Activated CD4-positive, alpha-beta T cell treated with anti-CD3 and anti-CD28 coated beads, Interleukin-2, amount 50 U/mL, for 4 hours (primary cell): Measurements from ENCODE around the gene SEPTIN10.
A peak's percentile ranks its signal among the peaks of the same experiment; 100 is the strongest.
"Not testable (repeated sequence)": the region's sequence is repeated elsewhere in the genome, so short reads cannot be mapped to it uniquely, and the experiment has no call there.

Experiments used
- DNase-seq, 2 experiments: peaks; one replicate each; pipeline ENCODE4 v3.0.0-alpha.2; 2020

Gene SEPTIN10

DNA sequence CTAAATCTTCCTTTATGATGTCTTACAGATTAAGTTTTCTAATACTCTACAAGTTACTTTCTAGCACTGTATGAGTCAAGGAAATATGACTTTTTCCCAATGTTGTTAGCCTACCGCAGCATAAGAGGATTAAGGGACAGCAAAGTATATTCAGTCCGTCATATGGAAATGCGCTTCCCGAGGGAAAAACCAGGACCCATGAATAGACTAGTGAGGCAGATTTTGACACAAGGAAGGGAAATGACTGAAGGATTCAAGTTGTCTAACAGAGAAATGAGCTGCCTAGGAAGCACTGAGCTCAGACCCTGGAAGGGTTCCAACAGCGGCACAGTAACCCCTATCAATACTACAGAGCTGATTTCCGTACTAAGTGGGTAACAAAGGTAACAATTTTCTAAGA is 12.0 kb downstream of the SEPTIN10 start:
- no peak for DNase-seq

DNA sequence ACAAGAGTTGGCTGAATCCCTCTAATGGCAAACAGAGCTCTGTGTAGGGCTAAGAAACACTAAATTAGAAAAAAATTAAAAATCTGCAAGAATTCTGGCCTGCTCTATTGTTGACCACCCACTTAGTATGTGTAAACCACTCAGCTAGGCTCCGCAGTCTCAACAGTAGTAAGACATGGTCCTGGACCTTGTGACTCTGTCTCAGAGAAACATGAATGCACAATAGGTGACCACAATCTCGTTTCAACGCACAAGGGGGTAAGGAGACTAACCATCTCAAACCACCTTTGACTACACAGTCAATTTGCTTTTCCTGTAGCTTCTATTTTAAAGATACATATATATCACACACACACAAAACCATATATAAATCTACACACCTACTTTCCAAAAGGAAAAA is 16.5 kb downstream of the SEPTIN10 start:
- no peak for DNase-seq

DNA sequence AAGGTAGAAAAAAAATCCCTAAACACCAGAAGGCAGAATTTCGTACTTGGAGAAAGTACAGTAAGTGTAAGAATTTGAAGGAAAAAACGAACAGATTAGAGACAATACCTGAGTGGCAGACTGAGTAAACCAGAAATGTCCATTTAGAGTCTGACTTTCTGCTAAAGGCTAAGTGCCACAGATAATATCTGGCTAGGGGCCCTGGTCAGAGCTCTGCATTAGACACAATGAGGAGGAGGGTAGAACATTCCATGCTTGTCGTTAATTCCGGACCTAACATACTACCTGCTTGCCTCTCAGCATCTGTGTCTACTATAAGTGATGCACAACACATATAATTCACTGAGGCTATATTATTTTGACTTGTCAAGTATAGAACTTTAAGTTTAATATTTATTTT is 18.1 kb downstream of the SEPTIN10 start:
- DNase-seq: no peak

DNA sequence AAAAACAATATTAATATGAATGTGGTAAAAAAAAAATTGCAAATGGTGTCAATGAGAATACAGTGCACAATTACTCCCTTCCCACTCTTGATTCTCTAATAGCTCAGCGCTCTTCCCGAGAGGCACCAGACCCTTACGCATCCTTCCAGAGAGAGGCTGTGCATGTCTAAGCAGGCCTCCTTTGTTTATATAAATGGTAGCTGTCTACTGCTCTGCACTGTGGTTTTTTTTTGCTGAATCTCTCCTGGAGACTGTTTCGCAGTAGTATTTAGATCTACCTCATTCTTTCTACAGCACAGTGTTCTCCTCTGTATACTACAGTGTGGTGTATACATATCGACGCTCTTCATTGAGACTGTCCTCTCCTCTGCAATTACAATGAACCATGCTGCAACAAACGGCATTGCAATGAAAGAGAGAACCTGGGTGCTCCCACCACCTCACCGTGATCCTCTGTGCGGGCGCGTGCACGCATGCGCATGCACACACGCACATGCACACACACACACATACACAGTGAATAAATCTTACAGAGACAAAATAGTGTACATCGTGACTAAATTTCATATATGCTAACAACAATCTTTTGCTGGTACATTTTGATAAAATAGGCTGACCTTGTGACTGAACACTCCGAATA is 19.4 kb downstream of the SEPTIN10 start:
- DNase-seq: no peak

DNA sequence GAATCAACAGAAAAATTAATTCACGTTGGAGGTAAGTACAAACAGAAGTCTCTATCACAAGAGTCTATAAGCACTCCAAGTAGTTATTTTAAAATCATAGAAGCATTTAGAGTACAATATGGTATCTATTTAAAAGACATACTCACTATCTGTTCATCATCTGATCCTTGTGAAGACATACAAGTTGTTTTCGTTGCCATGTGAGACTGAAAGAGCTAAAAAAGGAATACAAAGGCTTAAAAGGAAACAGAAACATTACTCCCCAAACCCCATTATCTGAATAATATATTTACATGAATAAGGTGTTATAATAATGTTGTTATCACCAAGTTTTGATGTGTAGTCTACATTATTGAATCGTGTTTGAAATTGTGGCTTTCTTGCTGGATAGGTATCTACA is 20.9 kb downstream of the SEPTIN10 start:
- DNase-seq: no peak

DNA sequence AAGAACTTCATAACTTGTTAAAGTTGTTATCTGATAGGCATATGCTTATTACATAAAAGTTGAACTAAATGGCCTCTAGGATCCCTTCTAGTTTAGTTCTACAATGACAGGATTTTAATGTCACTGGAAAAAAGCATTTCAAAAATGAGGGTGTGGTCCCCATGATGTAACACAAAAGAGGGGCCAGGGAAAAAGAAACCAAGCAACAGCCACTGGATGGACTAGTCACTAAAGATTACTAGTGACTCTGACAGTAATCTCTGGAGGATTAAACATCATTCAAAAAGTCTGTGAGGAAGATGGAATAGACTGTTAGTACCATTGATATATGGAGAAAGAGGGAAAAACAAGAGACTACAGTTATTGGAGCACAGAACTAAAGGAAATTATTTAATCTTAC is 22.6 kb downstream of the SEPTIN10 start:
- DNase-seq: no peak

DNA sequence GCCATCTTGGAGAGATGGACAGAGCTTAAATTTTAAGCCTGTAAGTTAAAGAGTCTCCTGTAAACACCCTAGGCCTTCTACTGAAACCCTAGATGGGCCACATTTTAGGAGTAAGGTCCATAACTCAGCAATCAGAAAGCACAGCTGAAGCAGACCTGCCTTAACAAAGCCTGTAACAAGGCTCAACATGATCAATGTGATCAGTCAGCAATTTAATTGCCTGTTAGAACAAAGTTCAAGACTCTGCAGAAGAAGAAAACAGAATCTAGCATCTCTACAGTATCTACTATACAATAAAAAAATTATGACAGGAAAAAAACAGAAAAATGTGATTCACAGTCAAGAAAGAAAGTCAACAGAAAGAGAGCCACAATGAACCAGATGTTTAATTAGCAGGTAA is 27.1 kb downstream of the SEPTIN10 start:
- DNase-seq: no peak

DNA sequence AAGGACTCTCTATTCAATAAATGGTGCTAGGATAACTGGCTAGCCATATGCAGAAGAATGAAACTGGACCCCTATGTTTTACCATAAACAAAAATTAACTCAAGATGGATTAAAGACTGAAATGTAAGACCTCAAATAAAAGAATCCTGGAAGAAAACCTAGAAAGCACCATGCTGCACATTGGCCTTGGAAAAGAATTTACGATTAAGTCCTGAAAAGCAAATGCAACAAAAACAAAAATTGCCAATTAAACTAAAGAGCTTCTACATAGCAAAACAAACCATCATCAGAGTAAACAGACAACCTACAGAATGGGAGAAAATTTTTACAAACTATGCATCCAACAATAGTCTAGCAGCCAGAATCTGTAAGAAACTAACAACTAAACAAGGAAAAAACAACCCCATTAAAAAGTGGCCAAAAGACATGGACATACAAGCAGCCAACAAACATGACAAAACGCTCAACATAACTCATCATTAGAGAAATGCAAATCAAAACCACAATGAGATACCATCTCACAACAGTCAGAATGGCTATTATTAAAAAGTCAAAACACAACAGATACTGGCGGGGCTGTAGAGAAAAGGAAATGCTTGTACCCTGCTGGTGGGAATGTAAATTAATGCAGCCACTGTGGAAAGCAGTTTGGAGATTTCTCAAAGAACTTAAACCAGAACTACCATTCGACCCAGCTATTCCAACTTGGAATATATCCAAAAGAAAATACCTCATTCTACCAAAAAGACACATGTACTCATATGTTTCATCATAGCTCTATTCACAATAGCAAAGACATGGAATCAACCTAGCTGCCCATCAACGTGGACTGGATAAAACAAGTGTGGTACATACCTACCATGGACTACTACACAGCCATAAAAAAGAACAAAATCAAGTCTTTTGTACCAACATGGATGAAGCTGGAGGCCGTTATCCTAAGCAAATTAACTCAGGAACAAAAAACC is 30.6 kb downstream of the SEPTIN10 start:
- no peak for DNase-seq

DNA sequence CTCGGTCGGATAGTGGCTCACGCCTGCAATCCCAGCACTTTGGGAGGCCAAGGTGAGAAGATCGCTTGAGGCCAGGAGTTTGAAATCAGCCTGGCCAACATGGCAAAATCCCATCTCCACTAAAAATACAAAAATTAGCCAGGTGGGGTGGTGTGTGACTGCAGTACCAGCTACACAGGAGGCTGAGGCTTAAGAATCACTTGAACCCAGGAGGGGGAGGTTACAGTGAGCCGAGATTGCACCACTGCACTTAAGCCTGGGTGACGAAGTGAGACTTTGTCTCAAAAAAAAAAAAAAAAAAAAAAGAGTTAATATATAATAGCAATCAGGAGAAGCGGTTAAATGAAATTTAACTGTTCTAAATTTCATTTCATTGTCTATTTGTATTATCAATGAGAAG is 36.1 kb downstream of the SEPTIN10 start:
- DNase-seq: not testable (repeated sequence)

DNA sequence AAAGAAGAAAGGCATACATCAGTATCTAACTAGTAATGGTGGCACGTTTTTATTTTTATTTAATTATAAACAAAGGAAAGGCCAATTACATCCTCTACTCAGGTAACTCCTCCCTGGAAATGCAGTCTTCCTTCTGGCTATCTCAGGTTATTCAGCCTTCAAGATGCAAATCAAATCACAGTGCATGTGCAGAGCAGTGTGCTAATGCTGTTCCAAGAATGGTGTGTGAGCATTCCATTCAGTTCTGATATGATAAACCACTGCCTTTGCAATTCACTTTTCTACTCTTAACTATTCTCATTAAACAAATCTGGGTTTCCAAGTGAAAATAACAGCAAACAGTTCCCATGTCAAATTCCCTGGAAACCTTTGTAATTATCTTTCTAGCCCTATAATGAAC is 38.4 kb downstream of the SEPTIN10 start:
- DNase-seq: no peak

DNA sequence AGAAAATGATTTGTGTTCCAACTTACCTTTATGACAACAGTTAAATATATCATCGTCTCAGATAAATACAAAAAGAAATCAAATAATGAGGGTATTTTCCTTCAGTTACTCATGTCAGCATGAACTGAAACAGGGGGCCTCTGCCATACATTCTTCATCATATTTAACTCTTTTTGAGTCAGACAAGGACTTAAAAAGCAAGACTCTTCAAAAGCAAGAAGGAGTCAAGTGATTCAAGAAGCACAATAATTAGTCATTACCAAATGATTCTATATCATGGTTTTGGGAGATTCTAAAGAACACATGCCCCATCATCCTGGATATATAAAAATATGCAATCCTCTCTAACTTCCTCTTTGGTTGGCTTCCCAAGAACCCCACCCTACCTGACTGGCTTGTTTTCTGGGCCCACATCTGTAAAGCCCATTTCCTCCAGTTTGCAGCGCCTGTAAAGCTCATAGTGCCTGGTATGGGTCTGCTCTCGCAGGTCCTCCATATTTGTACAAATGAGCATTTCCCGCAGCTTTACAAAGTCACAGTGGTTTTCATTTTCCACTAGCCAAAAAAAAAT is 49.7 kb downstream of the SEPTIN10 start:
- DNase-seq: no peak

DNA sequence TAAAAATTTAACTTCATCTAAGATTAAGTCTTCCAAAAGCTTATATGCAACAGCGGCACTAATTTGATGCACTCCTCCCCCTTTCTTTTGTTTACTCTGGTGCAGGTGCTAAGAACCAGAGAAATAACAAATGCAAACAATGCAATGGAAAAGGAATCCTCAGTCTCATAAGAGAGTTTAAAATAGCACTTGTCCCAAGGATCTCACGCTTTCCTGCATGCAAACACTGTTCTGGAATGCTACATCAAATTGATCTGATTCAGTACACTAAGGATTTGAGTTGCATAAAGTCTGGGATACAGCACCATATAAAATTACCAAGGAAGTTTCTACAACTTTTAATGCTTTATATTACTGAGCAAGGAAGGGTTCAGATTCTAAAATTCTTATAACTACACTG is 50.5 kb downstream of the SEPTIN10 start:
- no peak for DNase-seq

DNA sequence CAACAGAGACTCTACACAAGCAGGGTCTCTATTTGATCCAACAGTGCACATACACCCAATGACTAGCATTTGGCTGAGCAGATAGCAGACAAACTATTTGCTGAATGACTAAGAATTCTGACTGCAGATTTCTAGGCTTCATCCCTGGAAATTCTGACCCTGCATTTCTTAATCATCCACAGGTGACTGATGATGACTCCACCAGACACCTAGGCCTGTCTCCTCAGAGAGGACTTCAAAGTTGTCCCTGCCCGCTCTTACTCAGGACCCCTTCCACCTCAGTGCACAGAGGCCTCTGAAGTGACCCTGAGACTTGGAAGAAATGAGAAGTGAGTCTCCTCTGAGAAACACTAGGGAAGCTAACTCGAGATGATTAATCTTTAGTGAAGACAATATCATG is 51.3 kb downstream of the SEPTIN10 start:
- no peak for DNase-seq

DNA sequence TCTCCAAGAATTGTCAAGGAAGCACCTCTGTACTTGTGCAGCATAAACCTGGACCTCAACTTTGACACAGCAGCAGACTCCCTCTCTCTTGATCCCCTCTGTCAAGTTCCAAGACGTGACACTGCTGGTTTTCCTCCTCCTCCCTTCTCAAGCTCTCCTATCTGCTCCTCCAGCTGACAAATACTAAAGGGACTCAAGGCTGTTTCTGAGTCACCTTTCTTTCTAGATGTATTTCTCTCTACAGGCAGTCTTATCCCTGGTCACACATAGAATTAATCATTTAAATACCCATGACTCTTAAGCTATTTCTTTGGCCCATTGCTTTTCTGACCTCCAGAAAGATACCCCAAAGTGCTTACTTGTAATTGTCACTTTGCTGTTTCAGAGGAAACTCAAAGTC is 53.5 kb downstream of the SEPTIN10 start:
- no peak for DNase-seq

DNA sequence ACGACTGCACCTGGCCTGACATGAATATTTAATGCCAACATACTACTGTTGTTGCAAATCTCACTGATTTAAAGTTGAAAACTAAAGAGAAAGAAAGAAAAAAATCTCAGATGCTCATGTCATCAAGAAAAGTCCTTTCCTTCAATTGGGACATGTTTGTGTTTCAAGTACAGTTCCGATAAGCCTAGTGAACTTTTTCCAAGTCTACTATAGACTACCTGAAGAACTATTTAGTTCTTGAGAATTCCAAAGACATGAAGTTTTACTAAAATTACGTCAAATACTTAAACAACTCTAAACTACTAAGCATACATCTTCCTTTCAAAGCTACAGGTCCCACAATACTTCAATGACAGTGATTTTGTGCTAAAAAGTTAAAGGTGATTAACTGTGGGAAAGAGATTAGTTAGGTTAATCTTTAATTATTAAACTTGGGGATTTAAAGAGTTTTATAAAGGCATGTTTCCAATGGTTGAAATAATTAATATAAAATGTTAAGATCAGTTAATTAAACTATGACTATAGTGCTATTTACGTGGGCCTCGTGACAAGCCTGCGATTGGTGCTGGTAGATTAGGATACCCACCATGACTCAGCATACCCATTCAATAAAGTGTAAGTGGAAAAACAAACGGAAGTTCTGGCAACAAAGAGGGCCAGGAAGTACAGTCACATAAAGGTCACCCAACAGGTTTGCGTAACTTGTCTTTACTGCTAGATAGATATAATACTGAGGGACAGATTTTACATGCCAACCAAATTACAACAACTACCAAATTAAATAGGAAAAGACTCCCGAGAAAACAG is 55.5 kb downstream of the SEPTIN10 start:
- no peak for DNase-seq

DNA sequence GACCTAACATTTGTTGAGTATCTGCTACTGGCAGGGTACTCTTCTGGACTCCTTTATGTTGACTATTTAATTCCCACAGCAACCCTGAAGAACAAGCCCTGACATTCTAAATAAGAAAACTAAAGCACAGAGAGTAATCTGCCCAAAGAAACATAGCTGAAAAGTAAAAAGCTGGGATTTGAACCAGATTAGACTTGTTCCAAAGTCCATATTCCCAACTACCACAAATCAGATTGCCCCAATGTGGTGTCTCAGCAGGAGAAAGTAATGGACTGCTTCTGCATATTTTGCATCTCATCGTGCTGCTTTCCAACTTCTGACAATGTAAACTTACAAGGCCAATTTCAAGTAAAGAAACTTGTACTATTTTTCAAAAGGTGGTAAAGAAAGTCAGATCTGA is 56.5 kb downstream of the SEPTIN10 start:
- no peak for DNase-seq

DNA sequence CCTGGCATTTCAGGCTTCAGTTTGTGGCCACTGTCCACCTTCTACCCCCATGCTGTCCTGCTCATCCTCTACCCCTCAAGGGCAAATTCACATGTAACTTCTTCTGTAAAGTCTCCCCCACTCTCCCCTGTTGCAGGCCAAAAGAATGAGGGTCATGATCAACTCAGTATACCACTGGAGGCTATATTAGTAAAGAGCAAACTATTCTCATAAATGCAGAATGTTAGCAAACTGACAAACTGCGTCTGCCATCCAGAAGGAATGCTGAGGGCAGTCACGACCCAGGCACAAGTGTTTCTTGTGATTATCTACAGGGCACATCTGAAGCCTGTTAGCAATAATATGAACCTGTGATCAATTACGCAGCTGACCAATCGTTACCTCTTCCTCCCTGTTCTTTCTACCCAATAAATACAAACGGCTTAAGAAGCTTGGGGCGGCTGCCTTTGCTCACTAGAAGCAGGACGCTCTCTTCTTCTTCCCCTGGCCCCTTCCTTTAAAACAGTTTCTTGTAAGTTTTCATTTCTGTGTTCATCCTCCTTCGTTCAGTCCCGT is 58.3 kb downstream of the SEPTIN10 start:
- DNase-seq: no peak

DNA sequence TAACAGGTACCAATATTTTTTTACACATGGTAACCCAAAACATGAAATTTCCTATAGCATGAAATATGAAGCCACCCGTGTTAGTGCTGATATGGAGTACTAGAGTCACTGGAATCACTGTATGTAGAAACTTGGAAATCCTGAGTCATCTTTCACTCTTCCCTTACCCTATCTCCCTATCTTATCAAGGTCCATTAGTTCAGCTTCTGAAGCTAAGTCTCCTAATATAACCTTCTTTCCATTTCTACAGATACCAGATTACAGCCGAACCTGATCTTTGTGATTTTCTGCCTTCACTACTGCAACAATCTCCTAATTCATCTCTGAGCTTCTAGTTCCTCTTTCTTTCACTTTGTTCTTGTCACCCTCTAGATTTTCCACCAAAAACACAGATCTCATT is 59.0 kb downstream of the SEPTIN10 start:
- no peak for DNase-seq

DNA sequence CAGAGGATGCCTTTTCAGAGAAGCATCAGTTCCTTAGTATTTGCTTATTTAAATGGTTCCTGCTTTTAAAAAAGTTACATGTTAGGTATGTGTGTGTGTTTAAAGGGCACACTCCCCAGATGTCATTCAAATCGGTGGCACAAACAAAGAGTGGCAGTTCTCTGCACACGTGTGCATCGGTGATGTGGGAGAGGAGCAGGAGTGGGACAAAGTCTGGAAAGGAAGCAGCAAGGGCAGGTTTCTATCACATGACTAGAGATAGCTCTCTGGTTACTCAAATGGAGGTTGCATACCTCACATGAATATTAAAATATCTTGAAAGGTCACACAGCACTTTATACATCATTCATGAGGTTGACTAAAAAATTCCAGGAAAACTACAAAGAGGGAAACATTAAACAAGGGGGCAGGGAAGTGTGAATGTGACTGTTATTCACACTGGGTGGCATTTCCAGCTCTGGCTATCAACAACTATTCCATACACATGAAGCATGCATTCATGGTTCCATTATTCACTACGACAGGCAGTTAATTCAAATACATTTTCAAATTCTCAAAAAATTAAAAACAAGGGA is 64.7 kb downstream of the SEPTIN10 start:
- DNase-seq: no peak

DNA sequence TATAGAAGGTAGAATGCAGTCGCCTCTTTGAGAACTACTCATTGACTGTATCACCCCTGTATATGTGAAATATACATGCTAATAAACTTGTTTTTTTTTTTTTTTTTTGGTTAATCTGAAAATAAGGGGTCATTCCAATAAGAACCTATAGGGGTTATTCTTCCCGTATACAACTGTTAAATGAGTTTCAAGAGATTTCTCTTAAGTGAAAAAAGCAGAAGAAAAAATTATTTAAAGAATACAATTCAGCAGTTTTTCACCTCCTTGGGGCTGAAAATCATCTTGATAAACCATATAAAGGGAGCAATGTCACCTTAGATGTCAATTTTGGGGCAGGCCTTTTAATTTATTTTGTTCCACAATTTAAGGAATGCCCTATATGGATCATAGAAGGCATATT is 66.5 kb downstream of the SEPTIN10 start:
- DNase-seq: no peak

DNA sequence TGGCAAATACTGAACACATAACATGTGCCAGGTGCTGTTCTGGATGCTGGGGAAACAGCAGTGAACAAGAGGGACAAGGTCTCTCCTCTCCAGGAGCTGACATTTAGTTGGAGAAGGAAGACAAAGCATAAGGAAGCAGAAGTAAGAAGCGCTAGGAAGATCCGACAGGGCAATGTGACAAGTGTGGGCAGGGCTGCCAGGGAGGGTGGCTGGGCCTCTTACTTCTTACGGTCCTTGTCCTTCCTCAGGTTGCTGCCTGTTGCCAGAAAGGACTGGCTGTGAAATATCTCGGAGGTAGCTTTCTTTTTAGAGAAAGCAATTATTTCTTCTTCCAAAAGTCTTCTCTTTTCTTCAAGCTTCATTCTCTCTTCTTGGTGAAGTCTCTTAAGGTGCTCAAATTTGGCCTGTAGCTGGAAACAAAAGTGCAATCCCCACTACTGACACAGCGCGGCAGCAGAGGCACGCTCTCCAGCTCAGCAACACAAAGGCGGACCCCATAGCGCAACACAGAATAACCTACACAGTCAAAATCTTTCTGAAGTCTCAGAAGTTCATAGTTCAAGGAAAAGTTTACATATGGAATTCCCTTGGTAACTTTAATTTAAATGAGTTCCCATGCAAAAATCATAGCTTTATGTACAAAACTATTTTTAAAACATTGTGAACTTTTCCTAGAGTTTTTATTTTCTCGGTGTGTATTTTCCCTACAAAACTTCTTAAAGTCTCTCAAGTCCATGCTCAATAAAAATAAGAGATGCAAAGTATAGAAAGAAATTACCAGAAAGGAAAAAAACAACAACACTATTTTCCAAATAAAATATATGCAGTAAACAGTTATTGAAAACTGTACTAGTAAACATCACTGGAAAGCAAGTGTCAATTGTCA is 67.7 kb downstream of the SEPTIN10 start:
- DNase-seq: peak; percentile 44 to 48
